Kidney glomerular epithelial cell (primary cell): ENCODE results near the gene PBX3.
"Not testable (repeated sequence)": the region's sequence is repeated elsewhere in the genome, so short reads cannot be mapped to it uniquely, and the experiment has no call there.

ENCODE experiments used
- DNase-seq: peaks from one replicate; lab custom pipeline; 2025; lab: John Stamatoyannopoulos, UW

PBX3 gene

DNA sequence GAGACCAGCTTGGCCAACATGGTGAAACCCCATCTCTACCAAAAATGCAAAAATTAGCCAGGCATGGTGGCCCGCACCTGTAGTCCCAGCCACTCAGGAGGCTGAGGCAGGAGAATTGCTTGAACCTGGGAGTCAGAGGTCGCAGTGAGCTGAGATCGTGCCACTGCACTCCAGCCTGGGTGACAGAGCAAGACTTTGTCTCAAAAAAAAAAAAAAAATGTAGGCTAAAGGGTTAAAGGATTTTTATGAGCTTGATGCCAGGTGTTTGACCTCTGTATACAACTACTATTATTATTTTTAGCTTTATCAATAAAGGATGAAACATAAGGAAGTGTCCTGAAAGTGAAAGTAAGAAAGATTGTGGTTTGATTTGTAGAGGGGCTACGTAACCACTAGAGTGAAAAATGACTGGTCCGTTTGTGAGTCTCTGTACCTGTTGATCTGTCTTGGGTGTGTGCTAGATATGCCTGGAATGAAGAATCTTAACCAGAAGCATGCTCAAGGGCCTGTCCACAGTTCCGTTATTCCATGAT, 76.8 kb downstream of the PBX3 start:
- DNase-seq: not testable (repeated sequence)

DNA sequence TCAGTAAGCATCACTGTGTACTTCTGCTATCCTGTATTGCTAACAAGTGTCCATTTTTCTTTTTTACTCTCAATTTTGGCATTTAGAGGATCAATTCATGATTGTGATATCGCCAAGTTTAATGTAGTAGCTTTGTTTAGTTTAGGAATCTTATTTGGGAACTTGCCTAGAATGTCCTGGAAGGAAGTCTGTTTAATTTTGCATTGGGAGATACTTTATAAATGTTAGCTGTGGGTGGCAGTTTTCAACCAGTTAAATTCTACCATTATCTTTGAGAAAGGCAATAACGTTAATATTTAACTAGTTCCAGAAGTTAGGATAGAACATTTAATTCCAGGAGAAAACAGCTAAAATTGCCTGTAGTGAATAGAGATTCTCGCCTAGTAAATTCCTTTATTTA, 78.6 kb downstream of the PBX3 start:
- DNase-seq: no peak

DNA sequence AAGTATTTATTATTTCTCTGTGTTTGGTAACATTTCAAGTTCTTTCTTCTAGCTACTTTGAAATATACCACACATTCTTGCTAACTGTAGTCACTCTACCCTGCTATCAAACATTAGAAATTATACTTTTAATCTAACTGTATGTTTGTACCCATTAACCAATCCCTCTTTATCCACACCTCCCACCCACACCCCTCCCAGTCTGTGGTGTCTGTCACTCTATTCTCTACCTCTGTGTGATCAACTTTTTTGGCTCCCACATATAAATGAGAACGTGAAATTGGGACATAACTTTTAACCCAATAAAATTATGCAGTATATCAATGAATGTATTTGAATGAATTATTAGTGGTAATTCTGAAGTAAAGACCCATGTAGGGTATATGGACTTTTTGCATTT, 79.7 kb downstream of the PBX3 start:
- no peak for DNase-seq

DNA sequence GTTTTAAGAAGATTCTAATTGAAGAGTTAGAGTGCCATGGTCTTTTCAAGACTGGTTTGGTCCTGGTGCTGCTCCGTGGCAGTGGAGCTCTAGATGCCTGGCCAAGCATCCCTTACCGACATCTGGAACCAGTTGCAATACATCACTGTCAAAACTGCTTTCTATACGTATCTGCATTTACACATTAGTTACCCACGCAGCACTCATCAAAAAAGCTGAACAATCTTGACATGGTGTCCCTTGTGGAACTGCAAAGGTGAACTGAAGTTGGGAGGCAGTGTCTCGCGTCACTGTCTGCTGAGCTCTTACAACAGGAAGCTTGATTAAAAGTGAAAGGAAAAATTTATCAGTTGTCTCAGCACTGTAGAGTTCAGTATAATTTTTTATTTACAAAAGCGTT, 82.6 kb downstream of the PBX3 start:
- peak; percentile 54 for DNase-seq

DNA sequence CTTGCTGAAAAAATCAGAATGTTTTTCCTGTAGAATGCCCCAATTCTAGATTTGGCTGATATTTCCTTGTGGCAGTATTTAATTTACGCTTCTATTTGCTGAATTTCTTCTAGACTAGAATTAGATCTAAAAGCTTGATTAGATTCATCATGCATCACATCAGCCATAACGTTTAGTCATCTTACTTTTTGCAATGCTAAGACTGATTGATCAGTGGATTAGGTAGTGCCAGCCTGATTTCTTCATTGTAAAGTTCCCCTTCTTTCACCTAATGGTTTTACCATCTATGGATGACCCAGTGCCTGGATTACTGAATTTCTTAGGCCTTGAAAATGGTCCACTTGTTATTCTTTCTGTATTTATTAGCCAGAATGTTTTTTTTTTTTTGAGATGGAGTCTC, 83.9 kb downstream of the PBX3 start:
- DNase-seq: no peak

DNA sequence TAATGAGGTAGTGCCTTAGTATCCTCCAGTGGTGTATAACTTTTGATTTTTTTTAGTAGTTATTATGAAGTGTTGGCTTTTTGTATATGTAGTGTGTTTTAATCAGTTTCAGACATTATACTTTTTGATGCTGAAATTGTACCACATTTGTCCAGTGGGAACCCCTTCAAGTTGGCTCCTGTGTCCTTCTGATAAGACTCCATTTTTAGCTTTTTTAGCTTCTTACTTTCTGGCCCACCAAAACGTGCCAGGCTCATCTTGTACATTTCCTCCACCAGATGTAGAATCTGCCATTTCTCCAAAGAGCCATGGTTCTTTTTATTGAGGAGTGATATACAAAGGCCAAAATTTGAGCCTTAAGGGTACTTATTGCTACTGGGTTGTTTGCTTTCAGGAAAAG, 84.4 kb downstream of the PBX3 start:
- no peak for DNase-seq

DNA sequence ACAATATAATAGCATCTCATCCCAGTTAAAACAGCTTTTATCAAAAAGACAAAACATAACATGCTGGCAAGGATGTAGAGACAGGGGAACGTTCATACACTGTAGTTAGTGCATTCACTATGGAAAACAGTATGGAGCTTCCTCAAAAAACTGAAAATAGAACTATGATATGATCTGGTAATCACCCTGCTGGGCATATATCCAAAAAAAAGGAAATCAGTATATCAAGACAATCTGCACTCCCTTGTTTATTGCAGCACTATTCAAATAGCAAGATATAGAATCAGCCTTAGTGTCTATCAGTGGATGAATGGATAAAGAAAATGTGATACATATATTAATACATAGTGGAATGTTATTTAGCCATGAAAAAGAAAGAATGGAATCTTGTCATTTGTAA, 88.5 kb downstream of the PBX3 start:
- DNase-seq: no peak

DNA sequence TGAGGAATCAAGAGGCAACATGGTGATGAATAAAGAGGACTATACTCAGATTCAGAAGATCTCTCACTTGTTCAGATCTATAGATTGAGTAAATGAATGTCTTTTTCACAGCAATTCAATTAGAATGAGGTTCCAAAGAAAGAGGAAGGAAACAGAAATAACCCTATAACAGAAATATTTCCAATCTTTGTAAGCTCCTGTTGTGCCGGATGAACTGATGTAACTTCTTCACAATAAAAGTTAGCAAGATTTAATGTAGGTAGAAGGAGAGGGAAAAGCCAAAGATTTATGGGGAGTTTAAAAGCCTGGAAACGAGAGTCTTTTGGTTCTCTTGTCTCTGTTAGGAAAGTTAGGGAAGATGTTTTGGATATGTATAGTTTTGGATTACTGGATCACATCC, 92.1 kb downstream of the PBX3 start:
- no peak for DNase-seq

DNA sequence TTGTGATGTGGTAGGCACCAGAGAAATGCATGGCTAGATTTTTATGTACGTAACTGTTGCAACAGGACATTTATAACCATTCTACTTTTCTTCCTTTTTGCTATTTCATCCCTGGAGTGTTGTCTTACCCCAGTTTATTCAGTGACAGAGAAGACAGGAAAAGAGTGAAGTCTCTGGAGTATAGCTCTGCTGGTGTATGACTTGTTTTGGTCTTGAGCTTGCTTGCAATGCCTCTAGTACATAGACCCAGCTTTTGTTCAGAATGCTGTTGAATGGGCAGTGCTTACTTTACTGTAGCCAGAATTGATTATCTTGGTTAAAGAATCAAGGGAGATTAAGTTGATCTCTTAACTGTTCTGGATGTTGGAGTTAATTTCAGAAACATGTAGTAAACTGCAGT, 94.3 kb downstream of the PBX3 start:
- DNase-seq: no peak

DNA sequence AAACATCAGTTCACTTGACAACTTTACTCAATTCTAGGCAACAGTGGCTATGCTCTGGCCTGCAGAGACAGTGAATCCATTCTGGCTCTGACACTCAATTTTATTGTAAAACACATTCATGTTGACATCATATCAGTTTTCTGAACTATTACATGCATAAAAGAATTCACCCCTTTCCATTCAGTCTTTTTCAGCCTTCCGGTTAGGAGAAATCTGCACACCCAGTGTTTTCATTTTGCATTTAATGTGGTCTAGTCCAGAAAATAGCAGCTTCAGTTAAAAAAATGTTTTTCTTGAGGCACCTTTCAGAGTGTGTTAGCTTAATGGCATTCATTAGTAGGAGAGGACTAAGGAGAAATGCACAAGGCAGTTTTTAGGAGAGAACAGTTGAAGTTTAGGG, 95.1 kb downstream of the PBX3 start:
- no peak for DNase-seq

DNA sequence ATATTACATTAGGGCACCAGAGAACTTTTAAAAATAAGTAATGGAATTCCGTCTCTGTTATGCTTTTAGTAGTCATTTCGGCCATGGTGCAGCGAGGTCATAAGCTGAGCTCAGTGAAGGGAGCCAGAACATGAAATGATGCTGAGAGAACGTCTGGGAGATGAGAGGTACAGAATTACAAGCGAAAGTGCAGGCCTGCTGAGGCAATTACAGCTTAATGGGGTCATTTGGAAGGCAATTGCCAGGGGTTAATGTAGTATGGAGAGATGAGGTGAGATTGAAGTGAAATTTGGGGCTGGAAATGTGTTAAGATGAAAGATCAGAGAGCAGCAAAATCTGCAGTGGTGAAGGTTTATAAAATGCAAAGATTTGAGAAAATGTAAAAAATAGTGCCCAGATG, 96.5 kb downstream of the PBX3 start:
- no peak for DNase-seq

DNA sequence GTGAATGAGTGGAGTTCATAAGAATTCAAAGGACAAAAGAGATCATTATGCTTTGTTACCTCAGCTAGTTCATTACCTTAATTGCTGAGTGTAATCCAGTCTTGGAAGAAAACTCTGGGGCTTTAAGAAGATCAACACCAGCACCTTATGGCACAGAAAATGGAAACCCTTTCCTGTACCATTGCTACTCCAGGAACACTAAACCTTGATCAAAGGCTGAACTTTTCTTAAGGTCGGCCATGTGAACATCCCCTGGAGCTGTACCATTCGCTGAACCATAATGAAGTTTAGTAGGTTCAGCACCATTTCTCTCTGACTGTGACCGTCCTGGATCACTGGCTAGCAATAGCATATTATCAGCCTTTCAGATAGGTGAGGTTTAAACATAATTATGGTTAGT, 97.4 kb downstream of the PBX3 start:
- no peak for DNase-seq

DNA sequence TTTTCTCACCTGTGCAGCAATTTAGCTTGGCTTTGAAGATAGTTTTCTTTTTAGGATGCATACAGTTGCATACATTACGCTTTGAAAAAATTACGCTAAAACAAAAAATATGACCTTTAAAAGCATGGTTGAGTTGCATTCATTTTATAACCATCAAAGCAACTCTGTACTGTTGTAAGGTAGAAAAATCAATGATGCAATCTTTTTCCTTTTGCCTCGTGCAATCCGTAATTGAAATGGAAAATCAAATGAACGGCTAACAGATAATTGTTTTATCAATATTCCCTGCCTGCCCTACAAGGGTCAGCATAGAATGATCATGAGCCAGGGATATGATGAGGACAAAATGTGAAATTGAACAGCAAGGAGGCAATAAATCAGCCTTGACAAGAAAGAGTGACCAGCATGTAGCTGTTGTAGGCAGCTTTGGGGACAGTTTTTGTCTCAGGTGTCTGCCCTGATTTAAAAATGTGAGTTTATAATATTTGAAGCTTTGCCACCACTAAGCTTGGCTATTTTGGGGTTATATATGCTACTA, 98.2 kb downstream of the PBX3 start:
- DNase-seq: no peak

DNA sequence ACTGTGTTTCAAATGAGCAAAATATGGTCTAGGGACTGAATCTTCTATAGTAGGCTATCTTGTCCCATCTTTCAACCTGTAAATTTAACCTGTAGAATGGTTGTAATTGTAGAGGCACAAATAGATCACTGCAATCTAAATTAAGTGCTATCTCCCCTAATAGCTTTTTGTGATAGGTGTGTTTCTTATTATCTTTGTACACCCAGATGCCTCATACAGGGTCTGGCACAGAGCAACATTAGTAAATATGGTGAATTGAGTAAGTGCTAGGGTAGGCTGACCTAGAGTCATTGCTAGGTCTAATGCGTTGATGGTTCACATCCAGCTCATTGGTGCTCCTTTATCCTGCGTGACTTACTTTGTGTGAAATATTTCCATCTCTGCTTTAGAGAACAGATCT, 100.6 kb downstream of the PBX3 start:
- no peak for DNase-seq

DNA sequence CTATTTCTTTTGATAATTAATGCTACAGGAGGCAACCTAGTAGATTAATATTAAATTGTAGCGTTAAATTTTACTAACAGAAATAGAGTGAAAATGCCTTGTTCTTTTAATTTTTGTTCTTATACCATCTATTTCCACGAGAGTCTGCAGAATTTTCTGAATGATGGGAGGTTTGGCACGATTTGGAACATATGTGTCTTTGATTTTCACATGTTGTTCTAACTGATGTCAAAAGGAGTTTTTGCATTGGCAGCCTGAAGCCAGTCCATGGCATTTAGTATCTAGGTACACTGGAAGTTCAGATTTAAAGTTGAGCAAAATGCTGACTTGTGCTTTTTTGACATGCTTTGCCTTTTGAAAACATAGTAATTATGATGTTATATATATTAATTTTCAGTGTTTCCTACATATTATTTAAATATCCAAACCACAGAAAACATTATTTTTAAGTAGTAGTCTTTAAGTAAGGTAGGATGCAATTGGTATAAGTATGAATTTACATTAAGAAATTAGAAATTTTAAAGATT, 103.0 kb downstream of the PBX3 start:
- no peak for DNase-seq

DNA sequence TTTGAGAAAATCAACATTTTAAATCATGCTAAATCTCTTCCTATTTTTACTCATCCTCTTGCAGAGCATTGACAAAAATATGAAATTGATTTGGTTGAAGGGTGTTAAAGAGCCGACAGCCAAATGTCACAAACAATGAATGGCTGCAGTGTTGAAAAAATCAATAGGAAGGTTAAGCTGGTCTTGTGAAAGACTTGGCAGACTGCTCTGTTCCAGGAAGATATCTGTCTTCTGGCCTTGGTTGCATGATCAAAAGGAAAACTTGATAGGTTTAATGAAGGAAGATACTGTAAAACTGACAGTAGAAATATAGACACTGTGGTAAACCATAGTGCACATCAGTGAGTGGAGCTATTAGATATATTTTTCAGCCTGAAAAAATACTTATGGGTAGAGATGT, 103.6 kb downstream of the PBX3 start:
- DNase-seq: no peak

DNA sequence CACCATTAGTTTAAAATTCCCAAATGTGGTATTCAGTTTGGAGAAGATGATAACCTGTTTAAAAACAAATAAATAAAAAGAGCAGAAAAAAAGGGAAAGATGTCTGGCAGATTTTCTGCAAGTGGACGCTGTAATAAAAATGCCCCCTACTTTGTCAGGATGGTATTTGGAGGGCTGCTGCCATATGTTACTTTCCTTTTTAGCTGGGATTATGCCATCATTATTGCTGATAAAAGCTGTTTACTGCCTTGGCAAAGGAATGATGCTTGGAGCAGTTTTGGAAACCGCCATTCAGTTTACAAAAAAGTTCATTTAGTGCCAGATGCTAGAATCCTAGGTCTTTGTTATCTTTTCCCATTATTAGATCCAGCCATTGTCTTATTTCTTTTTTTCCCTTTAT, 104.8 kb downstream of the PBX3 start:
- DNase-seq: no peak

DNA sequence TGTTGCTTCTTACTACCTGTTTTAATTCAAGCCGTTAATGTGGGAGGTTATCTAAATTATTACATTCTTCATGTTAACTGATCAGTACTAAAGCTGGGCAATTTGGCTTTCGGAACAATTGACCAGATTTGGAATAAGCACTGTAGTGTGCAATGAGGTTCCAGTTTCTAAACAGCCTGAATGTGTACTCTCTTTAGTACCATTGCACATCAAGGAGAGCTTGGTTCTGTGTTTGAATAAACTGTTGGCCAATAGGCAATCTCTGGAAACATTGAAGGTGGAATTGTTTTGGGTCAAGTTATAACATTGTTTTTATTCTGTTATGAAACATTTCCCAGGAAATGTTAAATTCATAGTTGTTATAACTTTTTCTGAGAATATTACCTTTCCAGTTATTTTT, 105.2 kb downstream of the PBX3 start:
- DNase-seq: no peak

DNA sequence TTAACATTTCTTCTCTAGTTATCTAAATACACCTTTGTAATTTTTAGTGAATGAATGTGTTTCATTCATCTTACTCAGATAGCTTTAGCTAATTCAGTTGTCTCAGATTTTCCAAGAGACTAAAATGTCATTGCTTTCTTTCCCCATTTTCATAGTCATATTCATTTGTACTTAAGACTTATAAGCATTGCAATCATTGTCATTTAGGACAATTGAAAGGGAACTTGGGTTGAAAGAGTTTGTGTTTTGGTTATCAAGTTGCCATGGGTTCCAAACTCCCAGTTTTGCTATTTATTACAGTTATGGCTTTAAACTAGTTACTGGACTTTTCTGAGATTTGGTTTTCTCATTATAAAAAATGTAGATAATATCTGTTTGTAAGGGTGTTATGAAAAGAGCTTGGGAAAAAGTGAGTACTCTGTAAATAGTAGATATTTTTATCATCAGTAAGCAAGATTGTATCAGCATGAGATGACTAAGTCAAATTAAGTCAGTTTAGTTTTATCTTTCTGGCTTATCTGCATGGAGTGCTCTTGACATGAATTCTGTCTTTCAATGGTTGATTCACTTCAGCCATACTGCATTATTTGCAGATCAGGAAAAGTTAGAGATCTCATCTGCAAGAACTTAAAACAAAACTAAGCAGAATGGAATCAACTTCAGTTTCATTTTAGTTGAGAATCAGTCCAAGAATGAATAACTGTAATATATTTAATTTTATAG, 107.5 kb downstream of the PBX3 start:
- DNase-seq: no peak

DNA sequence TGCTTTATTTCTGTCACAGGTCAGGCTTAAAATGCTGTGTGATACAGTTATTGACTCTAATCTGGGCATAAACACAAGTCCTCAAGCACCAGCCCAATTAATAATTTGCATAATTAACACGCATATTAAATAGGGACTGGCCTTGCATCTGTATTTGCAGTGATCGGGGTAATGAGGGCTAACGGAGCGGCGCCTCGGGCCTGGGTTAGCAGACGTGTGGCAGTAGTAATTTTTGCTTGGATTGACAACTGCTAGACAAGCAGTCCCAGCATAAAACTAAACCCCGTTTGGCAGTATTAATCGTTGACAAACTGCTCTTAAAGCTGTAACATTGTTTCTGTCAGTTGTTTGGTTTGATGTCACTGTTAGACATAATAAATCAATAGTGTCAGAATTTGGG, 109.2 kb downstream of the PBX3 start:
- DNase-seq: no peak

DNA sequence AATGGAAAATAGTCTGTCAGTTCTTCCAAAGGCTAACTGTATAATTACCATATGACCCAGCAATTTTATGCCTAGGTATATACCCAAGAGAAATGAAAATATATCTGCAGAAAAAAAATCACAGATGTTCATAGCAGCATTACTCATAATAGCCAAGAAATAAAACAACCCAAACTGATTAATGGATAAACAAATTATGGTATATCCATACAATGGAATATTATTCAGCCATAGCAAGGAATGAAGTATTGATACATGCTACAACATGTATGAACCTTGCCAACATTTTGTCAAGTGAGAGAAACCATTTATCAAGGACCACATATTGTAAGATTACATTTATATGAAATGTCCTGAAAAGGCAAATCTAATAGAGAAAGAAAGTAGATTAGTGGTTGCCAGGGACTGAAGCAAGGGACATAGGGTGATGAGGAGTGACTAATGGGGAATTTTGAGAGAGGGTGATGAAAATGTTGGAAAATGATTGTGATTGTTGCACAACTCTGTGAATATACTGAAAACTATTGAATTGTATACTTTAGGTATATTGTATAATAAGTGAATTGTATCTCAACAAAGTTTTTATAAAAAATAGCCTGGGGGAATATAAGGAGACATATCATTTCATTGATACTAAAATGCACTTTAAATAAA, 114.4 kb downstream of the PBX3 start:
- no peak for DNase-seq

DNA sequence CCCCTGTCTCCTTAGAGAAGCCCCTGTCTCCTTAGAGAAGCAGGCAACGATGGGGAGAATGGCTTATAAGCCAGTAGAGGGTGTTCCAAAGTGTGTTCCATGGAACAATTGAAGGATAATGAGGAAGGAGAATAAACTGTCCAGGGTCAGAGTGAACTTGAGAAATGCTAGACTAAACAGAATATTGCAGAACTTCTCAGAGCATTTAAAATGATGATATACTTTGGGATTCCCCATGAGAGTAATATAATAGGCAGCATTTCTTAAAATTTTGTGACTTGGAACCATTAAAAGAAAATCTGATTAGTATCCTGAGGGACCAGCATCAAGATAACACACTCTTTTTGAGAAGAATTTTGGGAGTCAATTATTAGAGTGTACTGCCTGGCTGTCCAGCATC, 116.8 kb downstream of the PBX3 start:
- DNase-seq: no peak

DNA sequence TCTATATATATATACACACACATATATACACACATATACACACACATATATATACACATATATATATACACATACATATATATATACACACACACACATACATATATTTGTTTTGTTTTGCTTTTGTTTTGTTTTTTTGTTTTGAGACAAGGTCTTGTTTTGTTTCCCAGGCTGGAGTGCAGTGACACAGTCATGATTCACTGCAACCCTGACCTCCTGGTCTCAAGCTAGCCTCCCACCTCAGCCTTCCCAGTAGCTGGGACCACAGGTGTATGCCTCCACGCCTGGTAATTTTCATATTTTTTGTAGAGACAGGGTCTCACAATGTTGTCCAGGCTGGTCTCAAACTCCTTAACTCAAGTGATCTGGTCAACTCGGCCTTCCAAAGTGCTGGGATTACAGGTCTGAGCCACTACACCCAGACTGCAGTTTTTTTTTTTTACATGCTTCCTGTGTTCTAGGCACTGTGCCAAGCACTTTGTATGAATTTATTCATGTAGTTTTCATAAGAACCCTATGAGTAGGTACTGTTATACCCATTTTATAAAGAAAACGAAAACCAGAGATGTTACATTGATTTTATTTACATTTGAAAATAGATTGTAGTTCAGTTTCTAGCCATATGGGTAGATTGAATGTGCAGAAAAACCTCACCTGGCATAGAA, 120.7 kb downstream of the PBX3 start:
- DNase-seq: no peak
